Right forelimb (tissue), 1 donor: ENCODE data around the gene CCDC121.

Experiments
- DNase-seq: peaks from one replicate; pipeline ENCODE4 v3.0.0-alpha.2; 2018

Gene CCDC121

DNA sequence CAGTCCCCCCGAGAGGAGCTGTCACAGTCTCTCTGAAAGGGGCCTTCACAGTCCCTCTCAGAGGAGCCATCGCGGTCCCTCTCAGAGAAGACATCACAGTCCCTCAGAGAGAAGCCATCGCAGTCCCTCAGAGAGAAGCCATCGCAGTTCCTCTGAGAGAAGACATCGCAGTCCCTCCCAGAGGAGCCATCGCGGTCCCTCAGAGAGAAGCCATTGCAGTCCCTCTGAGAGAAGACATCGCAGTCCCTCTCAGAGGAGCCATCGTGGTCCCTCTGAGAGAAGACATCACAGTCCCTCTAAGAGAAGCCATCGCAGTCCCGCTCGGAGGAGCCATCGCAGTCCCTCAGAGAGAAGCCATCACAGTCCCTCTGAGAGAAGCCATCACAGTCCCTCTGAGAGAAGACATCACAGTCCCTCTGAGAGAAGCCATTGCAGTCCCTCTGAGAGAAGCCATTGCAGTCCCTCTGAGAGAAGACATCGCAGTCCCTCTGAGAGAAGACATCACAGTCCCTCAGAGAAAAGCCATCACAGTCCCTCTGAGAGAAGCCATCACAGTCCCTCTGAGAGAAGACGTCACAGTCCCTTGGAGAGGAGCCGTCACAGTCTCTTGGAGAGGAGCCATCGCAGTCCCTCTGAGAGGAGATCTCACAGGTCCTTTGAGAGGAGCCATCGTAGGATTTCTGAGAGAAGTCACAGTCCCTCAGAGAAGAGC is 47.2 kb downstream of the CCDC121 start:
- DNase-seq = no peak
